CD4-positive, alpha-beta T cell treated with Interferon gamma for 1 hour (primary cell): ENCODE data around the gene IL34.
A peak's percentile ranks its signal among the peaks of the same experiment; 100 is the strongest.

Experiments used
- DNase-seq: peaks from one replicate; pipeline ENCODE4 v3.0.0-alpha.2; 2020

IL34 gene

GRCh38 chr16:70689970-70690891 lies 43.9 kb downstream of the IL34 start:
- no peak for DNase-seq

GRCh38 chr16:70691223-70692129 lies 45.1 kb downstream of the IL34 start:
- DNase-seq: no peak

- DNase-seq: no peak
These were observed 45.9 kb downstream of the IL34 start for GRCh38 chr16:70692130-70692872.

DNA sequence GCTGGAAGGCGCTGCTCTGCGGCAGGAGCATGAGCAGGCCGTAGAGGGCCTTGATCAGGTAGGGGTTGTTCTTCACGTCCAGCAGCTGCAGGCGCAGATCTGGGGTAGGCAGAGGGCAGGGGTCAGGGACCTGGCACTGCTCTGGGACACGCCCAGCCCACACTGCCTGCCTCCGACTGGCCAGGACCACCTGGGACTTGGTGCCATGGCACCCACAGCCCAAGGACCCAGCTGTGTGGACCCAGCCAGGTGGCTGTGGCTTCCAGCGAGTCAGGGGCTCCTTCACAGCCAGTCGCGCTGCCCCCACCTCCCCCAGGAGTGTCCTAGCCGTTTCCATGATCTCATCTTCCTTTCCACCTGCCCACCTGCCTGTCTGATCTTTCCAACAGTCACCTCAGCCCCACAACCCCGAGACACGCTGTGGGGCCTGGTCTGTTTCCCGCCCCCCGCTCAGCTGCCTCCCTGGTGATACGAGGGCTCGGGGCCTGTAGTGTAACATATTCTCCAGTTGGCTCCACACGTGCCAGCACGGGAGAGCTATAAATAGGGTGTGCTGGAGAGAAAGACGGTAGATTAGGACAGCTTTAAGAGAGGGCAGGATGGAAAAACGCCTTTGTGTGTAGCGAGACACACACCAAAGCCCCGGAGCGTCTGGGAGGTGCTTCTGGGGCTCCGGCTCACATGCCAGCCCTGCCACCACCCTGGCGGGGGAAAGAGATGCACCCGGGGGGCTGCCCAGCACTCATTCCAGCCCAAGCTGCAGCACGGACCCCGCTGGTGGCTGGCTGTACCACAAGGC lies 46.7 kb downstream of the IL34 start:
- DNase-seq: no peak

GRCh38 chr16:70694088-70694867 lies 47.9 kb downstream of the IL34 start:
- no peak for DNase-seq

DNA sequence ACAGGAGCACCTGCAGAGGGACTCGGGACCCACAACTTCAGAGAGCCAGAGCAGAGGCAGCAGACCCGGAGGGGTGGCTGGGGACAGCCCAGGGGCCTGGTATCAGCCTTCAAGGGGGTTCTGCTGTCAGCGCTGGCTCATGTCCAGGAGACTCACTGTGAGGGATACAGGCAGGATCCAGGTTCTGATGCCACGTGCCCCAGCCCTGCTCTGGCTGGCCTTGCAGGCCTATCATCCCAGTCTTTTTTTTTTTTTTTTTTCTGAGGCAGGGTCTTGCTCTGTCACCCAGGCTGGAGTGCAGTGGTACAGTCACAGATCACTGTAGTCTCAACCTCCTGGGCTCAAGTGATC lies 48.5 kb downstream of the IL34 start:
- DNase-seq: no peak

DNA sequence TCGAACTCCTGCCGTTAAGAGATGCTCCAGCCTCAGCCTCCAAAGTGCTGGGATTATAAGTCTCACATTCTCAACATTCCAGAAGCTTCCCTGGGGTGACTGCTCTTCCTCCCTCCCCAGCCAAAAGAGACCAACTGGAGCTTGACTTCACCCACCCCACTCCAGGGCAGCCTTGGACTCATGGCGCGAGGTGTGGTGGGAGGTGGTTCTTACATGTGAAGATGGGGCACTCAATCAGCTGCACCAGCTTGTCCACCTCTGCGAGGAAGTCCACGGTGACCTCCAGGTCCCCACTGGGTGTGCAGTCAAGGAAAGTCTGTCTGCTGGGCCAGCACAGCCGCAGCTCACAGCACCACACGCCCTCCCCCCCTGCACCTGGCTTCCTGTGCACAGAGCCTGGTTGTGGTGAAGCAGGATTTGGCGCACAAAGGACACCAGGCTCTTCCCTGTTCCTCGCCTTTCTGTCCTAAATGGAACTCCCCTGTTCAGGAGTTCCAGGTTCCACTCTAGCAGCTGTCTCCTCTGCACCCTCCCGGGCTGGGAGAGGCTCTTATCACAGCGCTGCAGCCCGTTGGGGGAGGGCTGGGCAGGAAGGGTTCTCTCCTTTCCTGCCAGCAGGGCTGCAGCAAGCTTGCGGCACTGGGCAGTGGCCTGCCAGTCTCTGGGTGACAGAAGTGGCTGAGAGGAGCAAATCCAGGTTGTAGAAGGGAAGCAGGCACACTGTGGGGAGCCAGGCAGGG lies 49.1 kb downstream of the IL34 start:
- no peak for DNase-seq

DNA sequence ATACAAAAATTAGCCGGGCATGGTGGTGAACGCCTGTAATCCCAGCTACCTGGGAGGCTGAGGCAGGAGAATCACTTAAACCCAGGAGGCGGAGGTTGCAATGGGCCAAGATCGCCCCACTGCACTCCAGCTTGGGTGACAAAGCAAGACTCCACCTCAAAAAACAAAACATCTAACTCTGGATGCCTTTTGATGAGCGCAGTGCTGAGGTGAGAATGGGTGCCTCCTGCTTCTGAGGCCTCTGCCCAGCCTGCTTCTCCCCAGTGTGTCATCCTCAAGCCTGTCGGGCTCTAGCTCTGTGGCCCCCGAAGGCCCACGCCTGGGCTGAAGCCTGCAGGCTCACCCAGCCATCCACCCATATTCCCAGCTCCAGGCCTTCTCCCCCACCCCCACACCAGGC lies 50.0 kb downstream of the IL34 start:
- no peak for DNase-seq

DNA sequence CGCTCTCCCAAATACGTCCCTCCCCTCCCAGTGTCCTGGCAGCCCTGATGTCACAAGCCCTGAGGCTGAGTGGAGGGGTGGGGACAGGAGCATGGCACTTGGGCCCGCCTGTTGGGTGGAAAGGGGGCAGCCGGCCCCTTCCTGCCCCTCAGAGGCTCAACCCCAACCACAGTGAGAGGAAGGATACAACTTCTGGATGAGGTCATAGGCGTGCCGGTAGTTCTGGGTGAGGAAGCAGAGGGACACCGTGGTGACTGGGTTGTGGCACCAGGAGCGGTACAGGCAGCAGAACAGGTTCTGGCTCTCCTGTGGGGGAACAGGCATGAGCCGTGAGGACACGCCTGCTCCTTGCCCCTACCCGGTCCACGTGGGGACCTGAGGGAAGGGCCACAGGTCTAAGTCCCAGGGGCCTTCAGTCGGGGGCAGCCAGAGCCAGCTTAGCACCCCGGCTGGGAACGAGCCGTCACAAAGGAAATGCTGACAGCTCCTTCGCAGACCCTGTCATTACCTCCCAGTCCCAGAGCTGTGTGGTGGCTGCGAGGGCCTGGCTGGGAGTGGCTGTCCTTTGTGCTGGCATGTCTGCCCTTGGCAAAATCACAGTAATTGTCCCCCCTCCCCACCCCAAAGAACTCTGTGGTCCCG lies 50.7 kb downstream of the IL34 start:
- peak; percentile 7 for DNase-seq

GRCh38 chr16:70697594-70698170 lies 51.3 kb downstream of the IL34 start:
- DNase-seq: no peak

DNA sequence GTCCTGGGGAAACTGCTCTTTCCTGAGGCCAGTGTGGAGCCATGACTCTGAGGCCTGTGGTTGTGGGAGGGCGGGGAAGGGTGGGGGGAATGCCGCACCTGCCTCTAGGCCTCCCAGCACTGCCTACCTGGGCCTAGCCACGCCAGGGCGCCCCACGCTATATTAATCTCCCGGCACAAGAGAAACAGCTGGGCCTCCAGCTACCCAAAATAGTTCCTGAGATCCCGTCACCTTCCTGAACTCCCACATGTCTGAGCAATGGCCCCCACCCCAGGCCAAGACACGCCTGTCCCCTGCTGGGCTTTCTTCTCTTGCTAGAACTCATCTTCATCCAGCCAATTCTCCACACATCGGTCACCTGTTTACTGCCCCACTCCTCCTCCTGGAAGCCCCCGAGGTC lies 52.5 kb downstream of the IL34 start:
- no peak for DNase-seq

GRCh38 chr16:70699696-70700095 lies 53.3 kb downstream of the IL34 start:
- DNase-seq: no peak

GRCh38 chr16:70700101-70701020 lies 54.0 kb downstream of the IL34 start:
- DNase-seq: no peak

GRCh38 chr16:70701036-70701435 lies 54.7 kb downstream of the IL34 start:
- DNase-seq: no peak

DNA sequence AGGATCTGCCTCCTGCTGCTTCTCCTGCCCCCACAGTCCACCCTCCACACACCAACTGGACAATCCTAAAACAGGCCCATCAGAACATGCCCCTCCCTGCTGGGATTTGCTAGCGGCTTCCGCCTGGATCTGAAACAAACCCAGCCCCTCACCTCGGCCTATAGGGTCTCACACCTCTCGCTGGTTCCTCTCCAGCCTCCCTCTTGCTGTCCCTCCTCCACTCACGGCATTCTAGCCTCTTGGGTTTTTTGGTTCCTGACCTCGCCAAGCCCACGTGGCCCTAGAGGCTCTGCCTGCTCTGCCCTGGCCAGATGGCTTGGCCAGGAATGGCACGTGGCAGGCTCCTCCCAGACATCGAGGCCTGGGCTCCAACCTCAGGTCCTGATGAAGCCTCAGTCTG lies 55.2 kb downstream of the IL34 start:
- no peak for DNase-seq

DNA sequence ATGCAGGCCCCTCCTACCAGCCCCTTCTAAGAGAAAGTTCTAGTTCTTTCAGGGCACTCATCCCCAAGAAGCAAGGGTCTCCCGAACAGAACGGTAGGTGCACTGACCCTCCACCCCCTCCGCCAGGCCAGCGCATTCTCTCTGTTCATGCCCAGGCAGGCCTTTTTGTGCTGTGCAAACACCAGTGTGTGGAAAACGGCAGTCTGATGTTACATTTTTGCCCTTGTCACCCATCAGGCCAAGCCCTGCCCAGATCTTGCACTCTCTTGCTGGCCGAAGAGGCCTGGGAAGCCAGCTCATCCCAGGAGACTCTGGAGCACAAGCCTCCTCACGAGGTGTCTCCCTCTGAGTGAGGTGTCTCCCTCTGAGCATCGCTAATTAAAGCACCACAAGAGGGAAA lies 55.6 kb downstream of the IL34 start:
- DNase-seq: no peak

DNA sequence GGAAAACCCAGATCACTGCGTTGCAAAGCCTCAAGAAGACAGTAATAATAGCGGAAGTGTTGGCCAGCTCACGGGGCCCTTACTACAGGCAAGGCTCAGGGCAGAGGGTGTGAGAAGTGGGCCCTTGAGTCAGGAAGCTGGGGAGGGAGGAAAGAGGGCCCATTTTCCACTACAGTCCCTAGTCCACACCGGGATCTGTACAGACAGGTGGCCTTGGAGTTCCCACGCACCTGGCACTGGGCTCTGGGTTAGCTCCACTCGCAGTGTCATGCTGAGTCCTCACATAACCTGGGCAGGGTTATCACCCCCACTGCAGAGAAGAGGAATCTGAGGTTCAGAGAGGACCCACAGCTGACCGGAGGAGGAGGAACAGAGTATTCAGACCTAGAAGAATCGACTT lies 56.3 kb downstream of the IL34 start:
- DNase-seq: no peak

- no peak for DNase-seq
These were observed 56.9 kb downstream of the IL34 start for GRCh38 chr16:70703041-70703834.
